Endodermal cell (in vitro differentiated cells): ENCODE data around the gene FBXO17. TPM values are rescaled to one million over a fixed set of nuclear protein-coding genes. Genes with fewer than 3 reads are reported as not detected.

Experiments
- DNase-seq: peaks from one replicate; pipeline ENCODE4 v3.0.0-alpha.2; 2017
- H3K27ac ChIP-seq: 2 replicates; pipeline ENCODE4 v1.5.1; 2013; ENCODE audit warnings: mild to moderate bottlenecking, low read depth, low read length, moderate library complexity
- H3K27me3 ChIP-seq: 2 replicates; pipeline ENCODE4 v1.6.1; 2013; ENCODE audit warnings: mild to moderate bottlenecking, low read length, moderate library complexity; ENCODE audit not compliant: insufficient read depth, control insufficient read depth, poor library complexity, severe bottlenecking
- H3K36me3 ChIP-seq: 2 replicates; pipeline ENCODE4 v1.7.0; 2013; ENCODE audit warnings: mild to moderate bottlenecking, low read length, moderate library complexity; ENCODE audit not compliant: control insufficient read depth, insufficient read depth
- H3K4me1 ChIP-seq: one replicate; pipeline ENCODE4 v1.7.0; 2013; ENCODE audit warnings: low read length; ENCODE audit not compliant: control insufficient read depth, insufficient read depth
- H3K4me3 ChIP-seq: 2 replicates; pipeline ENCODE4 v1.5.1; 2013; ENCODE audit warnings: mild to moderate bottlenecking, low read length, moderate library complexity
- H3K9ac ChIP-seq: 2 replicates; pipeline ENCODE4 v1.6.1; 2013; ENCODE audit warnings: mild to moderate bottlenecking, low read length, moderate library complexity; ENCODE audit not compliant: poor library complexity, severe bottlenecking; ENCODE audit errors: extremely low read depth
- H3K9me3 ChIP-seq: 2 replicates; pipeline ENCODE4 v1.6.1; 2013; ENCODE audit warnings: mild to moderate bottlenecking, low read length, moderate library complexity; ENCODE audit not compliant: control insufficient read depth
- H3K27ac Mint-ChIP-seq: 2 replicates; pipeline ENCODE4 v1.8.0; 2020; ENCODE audit warnings: mixed read lengths
- H3K27me3 Mint-ChIP-seq: 2 replicates; pipeline ENCODE4 v1.8.0; 2021; ENCODE audit warnings: mild to moderate bottlenecking, mixed read lengths; ENCODE audit not compliant: insufficient read depth
- H3K36me3 Mint-ChIP-seq: 2 replicates; pipeline ENCODE4 v1.8.0; 2020; ENCODE audit warnings: low read depth, mixed read lengths
- H3K4me1 Mint-ChIP-seq: 2 replicates; pipeline ENCODE4 v1.8.0; 2020; ENCODE audit warnings: mixed read lengths
- H3K4me3 Mint-ChIP-seq: 2 replicates; pipeline ENCODE4 v1.8.0; 2020; ENCODE audit warnings: mild to moderate bottlenecking, moderate library complexity, mixed read lengths
- H3K9me3 Mint-ChIP-seq: 2 replicates; pipeline ENCODE4 v1.8.0; 2020; ENCODE audit warnings: mild to moderate bottlenecking, mixed read lengths
- WGBS, 2 experiments: methylation state at CpG; one replicate each; pipeline versions ENCODE4 v1.1.5 to v1.1.7; 2013; ENCODE audit warnings: missing lambda C conversion rate in 2 of 2, mixed read lengths in 1 of 2; ENCODE audit not compliant: insufficient coverage in 1 of 2, insufficient read length in 1 of 2; 5-methylcytosine and 5-hydroxymethylcytosine counted together
- total RNA-seq, 2 donors: library from RNA; stranded (reverse); fragmentation: NEBNext Ultra II Directional in 1 of 2; extraction: Animal tissue kit (Norgen Biotek cat#: 25700) in 1 of 2; gene quantifications; 2 replicates in 1 of 2; 3 replicates in 1 of 2; pipeline ENCODE4 v1.2.1, GENCODE V29; 2021
- TF ChIP-seq, protein P1 (sequence below): fragments of 200-600 bp; sonication (generic); conservative IDR thresholded peaks from 2 replicates; pipeline ENCODE4 v1.5.0; 2021; ENCODE audit warnings: antibody characterized with exemption, mild to moderate bottlenecking

Gene FBXO17
- total RNA-seq, 2 donors from 2014 or later = 21.2 to 40.3 TPM

DNA sequence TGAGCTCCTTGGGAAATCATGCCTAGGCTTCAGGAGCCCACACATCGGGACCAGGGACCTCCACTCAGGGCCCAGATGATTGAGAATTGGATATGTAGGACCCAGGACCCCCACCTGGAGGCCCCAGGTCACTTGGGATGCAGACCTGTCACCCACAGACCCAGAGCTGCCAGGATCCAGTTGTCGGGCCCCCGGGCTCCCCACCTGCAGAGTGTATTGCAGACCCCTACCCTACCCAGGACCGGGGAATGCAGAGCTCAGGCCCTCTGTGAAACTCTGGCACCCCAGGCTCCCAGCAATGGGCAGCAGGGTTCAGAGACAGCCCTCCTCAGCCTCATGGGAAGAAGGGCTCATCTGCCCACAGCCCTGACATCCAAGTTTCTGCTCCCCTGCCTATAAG, 69.9 kb downstream of the FBXO17 start:
- Histone ChIP-seq H3K36me3 (peaks cover 6% of the 10 kb centered on the region), H3K27me3 (no peaks in the 10 kb centered on the region), H3K4me3 (no peak overlapping the region), H3K27ac (no peak overlapping the region), H3K4me1 (no peaks in the 10 kb centered on the region), H3K9me3 (peaks cover 7% of the 10 kb centered on the region), H3K9ac (no peak overlapping the region)
- H3K27me3 Mint-ChIP-seq = no peaks in the 10 kb centered on the region
- 93 to 100% methylated on average over 1 to 4 of the region's 4 CpGs for WGBS, 2 experiments
- TF ChIP-seq, protein P1, sequence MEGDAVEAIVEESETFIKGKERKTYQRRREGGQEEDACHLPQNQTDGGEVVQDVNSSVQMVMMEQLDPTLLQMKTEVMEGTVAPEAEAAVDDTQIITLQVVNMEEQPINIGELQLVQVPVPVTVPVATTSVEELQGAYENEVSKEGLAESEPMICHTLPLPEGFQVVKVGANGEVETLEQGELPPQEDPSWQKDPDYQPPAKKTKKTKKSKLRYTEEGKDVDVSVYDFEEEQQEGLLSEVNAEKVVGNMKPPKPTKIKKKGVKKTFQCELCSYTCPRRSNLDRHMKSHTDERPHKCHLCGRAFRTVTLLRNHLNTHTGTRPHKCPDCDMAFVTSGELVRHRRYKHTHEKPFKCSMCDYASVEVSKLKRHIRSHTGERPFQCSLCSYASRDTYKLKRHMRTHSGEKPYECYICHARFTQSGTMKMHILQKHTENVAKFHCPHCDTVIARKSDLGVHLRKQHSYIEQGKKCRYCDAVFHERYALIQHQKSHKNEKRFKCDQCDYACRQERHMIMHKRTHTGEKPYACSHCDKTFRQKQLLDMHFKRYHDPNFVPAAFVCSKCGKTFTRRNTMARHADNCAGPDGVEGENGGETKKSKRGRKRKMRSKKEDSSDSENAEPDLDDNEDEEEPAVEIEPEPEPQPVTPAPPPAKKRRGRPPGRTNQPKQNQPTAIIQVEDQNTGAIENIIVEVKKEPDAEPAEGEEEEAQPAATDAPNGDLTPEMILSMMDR = no peak
- no peak overlapping the region for H3K27ac Mint-ChIP-seq
- no peak overlapping the region for H3K4me3 Mint-ChIP-seq
- DNase-seq = no peak
- H3K4me1 Mint-ChIP-seq = peaks cover 12% of the 10 kb centered on the region
- peaks cover 11% of the 10 kb centered on the region for H3K9me3 Mint-ChIP-seq
- H3K36me3 Mint-ChIP-seq = peaks cover 38% of the 10 kb centered on the region

DNA sequence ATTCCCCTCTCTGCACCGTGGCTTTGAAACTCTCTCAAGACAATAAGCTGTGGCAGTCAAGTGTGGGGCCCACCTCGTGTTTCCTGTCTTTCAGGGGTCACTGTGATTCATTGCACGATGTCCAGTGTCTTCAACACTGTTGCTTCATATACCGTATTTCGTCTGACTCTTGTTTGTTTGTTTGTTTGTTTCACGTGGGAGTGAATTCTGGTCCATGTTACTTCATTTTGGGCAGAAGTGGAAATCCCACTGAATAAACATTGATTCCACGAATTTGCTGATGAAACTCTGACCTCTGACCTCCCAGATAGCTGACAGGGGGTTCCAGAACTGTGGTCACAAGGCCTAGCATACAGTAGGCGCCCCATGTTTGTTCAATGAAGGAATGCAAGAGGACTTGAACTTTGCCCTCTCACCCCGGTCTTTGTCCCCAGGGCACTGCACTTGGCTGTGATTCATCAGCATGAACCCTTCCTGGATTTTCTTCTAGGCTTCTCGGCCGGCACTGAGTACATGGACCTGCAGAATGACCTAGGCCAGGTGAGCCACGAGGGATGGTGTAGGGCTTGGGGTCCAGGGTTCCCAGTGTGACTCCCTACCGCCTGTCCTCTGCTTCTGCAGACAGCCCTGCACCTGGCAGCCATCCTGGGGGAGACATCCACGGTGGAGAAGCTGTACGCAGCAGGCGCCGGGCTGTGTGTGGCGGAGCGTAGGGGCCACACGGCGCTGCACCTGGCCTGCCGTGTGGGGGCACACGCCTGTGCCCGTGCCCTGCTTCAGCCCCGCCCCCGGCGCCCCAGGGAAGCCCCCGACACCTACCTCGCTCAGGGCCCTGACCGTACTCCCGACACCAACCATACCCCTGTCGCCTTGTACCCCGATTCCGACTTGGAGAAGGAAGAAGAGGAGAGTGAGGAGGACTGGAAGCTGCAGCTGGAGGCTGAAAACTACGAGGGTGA, 70.7 kb downstream of the FBXO17 start:
- 94 to 95% methylated on average over 25 to 35 of the region's 35 CpGs for WGBS, 2 experiments

DNA sequence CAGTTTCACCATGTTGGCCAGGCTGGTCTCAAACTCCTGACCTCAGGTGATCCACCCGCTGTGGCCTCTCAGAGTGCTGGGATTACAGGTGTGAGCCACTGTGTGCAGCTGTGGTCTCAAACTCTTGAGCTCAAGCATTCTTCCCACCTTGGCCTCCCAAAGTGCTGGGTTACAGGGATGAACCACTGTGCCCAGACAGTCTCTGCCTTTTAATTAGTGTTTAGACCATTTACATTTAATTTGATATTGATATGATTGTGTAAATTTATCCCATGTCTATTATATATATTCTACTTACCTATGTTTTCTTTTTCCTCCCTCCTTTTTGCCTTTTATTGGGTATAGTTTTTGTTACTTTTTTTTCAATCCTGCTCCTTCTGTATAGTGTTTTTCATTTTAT, 73.9 kb downstream of the FBXO17 start:
- peaks cover 18% of the 10 kb centered on the region for H3K27me3 Mint-ChIP-seq
- TF ChIP-seq, protein P1 = no peak
- H3K9me3 Mint-ChIP-seq = peaks cover 9% of the 10 kb centered on the region

More for the DNA sequence above, 70.7 kb downstream of the FBXO17 start:
- Mint-ChIP-seq H3K27ac (peak overlapping the region; percentile 5), H3K4me3 (no peak overlapping the region), H3K36me3 (peaks cover 38% of the 10 kb centered on the region), H3K27me3 (no peaks in the 10 kb centered on the region), H3K9me3 (peaks cover 11% of the 10 kb centered on the region), H3K4me1 (peaks cover 12% of the 10 kb centered on the region)
- H3K27ac ChIP-seq = no peak overlapping the region
- H3K27me3 ChIP-seq = no peaks in the 10 kb centered on the region
- DNase-seq = no peak
- TF ChIP-seq, protein P1 = no peak
- peaks cover 7% of the 10 kb centered on the region for H3K9me3 ChIP-seq
- peaks cover 6% of the 10 kb centered on the region for H3K36me3 ChIP-seq
- no peak overlapping the region for H3K4me3 ChIP-seq
- no peak overlapping the region for H3K9ac ChIP-seq
- H3K4me1 ChIP-seq = no peaks in the 10 kb centered on the region

More for the DNA sequence above, 73.9 kb downstream of the FBXO17 start:
- Histone ChIP-seq H3K4me1 (no peaks in the 10 kb centered on the region), H3K9me3 (peaks cover 7% of the 10 kb centered on the region), H3K36me3 (peaks cover 1% of the 10 kb centered on the region), H3K4me3 (peak overlapping the region; percentile 85), H3K9ac (no peak overlapping the region), H3K27me3 (no peaks in the 10 kb centered on the region), H3K27ac (no peak overlapping the region)
- Mint-ChIP-seq H3K36me3 (peaks cover 25% of the 10 kb centered on the region), H3K4me1 (peaks cover 18% of the 10 kb centered on the region), H3K27ac (no peak overlapping the region), H3K4me3 (no peak overlapping the region)
- DNase-seq = no peak
- WGBS, 2 experiments = 89% methylated on average over 1 of the region's 1 CpG; no CpG with 5 or more reads in 1 of the 2 experiments
